ENCODE measurements around the gene PDSS2. TPM values are rescaled to one million over a fixed set of nuclear protein-coding genes. Genes with fewer than 3 reads are reported as not detected.
"Not testable (repeated sequence)": the region's sequence is repeated elsewhere in the genome, so short reads cannot be mapped to it uniquely, and the experiment has no call there.

Gene PDSS2
- polyA plus RNA-seq, 3 donors = 10.1 to 13.9 (median 13.3) TPM

- Mint-ChIP-seq H3K4me1 (peaks cover 20% of the 10 kb centered on the region), H3K4me3 (no peak overlapping the region), H3K27me3 (ENCODE audit: low read depth in 3 of 3) (peaks cover 17 to 26% (median 20%) of the 10 kb centered on the region in 3 donors), H3K9me3 (peaks cover 0 to 7% (median 2%) of the 10 kb centered on the region in 7 donors), H3K27ac (no peak overlapping the region), H3K36me3 (peaks cover 0 to 4% of the 10 kb centered on the region in 2 donors)
- WGBS (ENCODE audit: insufficient coverage) = 76% methylated on average over 2 of the region's 2 CpGs
- DNase-seq = no peak
- H3K4me1 ChIP-seq (ENCODE audit: control insufficient read depth in 1 of 2, insufficient read depth in 2 of 2, low read length in 2 of 2) = peaks cover 16 to 18% of the 10 kb centered on the region in 2 donors
- peaks cover 9 to 23% of the 10 kb centered on the region in 2 donors for H3K27me3 ChIP-seq (ENCODE audit: control insufficient read depth in 2 of 2, insufficient read depth in 2 of 2, low read length in 2 of 2)
- H3K9me3 ChIP-seq (replicated peaks in 1 of 2; ENCODE audit: control insufficient read depth in 1 of 2, insufficient read depth in 1 of 2, low read length in 2 of 2) = no peaks in the 10 kb centered on the region
- H3K79me2 ChIP-seq (ENCODE audit: insufficient read depth, low read length) = no peaks in the 10 kb centered on the region
- no peak overlapping the region for H3K27ac ChIP-seq (ENCODE audit: low read depth in 1 of 2, low read length in 2 of 2)
- intact Hi-C loops (cut with micrococcal nuclease) = loop anchor here in 1 of 2 donors (10.0 kb wide), 1 partner anchor 674 kb away; no protein-coding TSS in a partner anchor
- H3K4me2 ChIP-seq (replicated peaks; ENCODE audit: extremely low read depth, low read length, poor library complexity, severe bottlenecking) = no peak overlapping the region
- H3K4me3 ChIP-seq (replicated peaks in 1 of 3; ENCODE audit: low read depth in 2 of 3, low read length in 3 of 3) = no peak overlapping the region
- no peak overlapping the region for H2AFZ ChIP-seq (ENCODE audit: insufficient read depth, low read depth, low read length, poor library complexity, severe bottlenecking)
- no peak overlapping the region for H3K9ac ChIP-seq (ENCODE audit: insufficient read depth, low read length, poor library complexity, severe bottlenecking)
- H4K20me1 ChIP-seq (ENCODE audit: insufficient read depth, low read length) = no peaks in the 10 kb centered on the region
- H3K36me3 ChIP-seq (replicated peaks in 1 of 2; ENCODE audit: control insufficient read depth in 1 of 2, insufficient read depth in 2 of 2, low read length in 2 of 2) = no peaks in the 10 kb centered on the region
- TF ChIP-seq, protein P1, sequence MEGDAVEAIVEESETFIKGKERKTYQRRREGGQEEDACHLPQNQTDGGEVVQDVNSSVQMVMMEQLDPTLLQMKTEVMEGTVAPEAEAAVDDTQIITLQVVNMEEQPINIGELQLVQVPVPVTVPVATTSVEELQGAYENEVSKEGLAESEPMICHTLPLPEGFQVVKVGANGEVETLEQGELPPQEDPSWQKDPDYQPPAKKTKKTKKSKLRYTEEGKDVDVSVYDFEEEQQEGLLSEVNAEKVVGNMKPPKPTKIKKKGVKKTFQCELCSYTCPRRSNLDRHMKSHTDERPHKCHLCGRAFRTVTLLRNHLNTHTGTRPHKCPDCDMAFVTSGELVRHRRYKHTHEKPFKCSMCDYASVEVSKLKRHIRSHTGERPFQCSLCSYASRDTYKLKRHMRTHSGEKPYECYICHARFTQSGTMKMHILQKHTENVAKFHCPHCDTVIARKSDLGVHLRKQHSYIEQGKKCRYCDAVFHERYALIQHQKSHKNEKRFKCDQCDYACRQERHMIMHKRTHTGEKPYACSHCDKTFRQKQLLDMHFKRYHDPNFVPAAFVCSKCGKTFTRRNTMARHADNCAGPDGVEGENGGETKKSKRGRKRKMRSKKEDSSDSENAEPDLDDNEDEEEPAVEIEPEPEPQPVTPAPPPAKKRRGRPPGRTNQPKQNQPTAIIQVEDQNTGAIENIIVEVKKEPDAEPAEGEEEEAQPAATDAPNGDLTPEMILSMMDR (IDR thresholded peaks at IDR 0.05) = no peak
These were observed 340.4 kb downstream of the PDSS2 start for GRCh38 chr6:107118976-107119375.

GRCh38 chr6:107118540-107118939 is 340.8 kb downstream of the PDSS2 start:
- DNase-seq; H3K9me3 ChIP-seq (replicated peaks in 1 of 2; ENCODE audit: control insufficient read depth in 1 of 2, insufficient read depth in 1 of 2, low read length in 2 of 2); H3K36me3 ChIP-seq (replicated peaks in 1 of 2; ENCODE audit: control insufficient read depth in 1 of 2, insufficient read depth in 2 of 2, low read length in 2 of 2); H3K36me3 Mint-ChIP-seq; H3K79me2 ChIP-seq (ENCODE audit: insufficient read depth, low read length); H3K9me3 Mint-ChIP-seq; H3K27ac Mint-ChIP-seq; H3K4me2 ChIP-seq (replicated peaks; ENCODE audit: extremely low read depth, low read length, poor library complexity, severe bottlenecking); H3K4me3 ChIP-seq (replicated peaks in 1 of 3; ENCODE audit: low read depth in 2 of 3, low read length in 3 of 3); H4K20me1 ChIP-seq (ENCODE audit: insufficient read depth, low read length); H3K9ac ChIP-seq (ENCODE audit: insufficient read depth, low read length, poor library complexity, severe bottlenecking); H2AFZ ChIP-seq (ENCODE audit: insufficient read depth, low read depth, low read length, poor library complexity, severe bottlenecking); H3K27ac ChIP-seq (ENCODE audit: low read depth in 1 of 2, low read length in 2 of 2): not testable (repeated sequence)
- WGBS (ENCODE audit: insufficient coverage) = 93% methylated on average over 2 of the region's 9 CpGs
- Mint-ChIP-seq H3K4me3 (peak overlapping the region in 1 of 2 donors; percentile 21), H3K4me1 (peaks cover 24% of the 10 kb centered on the region), H3K27me3 (ENCODE audit: low read depth in 3 of 3) (peaks cover 17 to 26% (median 21%) of the 10 kb centered on the region in 3 donors)
- intact Hi-C loops (cut with micrococcal nuclease) = loop anchor here in 1 of 2 donors (10.0 kb wide), 1 partner anchor 674 kb away; no protein-coding TSS in a partner anchor
- peaks cover 20 to 22% of the 10 kb centered on the region in 2 donors for H3K4me1 ChIP-seq (ENCODE audit: control insufficient read depth in 1 of 2, insufficient read depth in 2 of 2, low read length in 2 of 2)
- peaks cover 9 to 23% of the 10 kb centered on the region in 2 donors for H3K27me3 ChIP-seq (ENCODE audit: control insufficient read depth in 2 of 2, insufficient read depth in 2 of 2, low read length in 2 of 2)
